RWPE2 (cell line): ENCODE data around the gene STPG3.
"Not testable (repeated sequence)": the region's sequence is repeated elsewhere in the genome, so short reads cannot be mapped to it uniquely, and the experiment has no call there.

Experiments used
- ATAC-seq: fragments of 200-7000 bp; cut with Tn5 transposase; 3 replicates; pipeline ENCODE4 v1.9.1; 2021; ENCODE audit warnings: low read depth
- DNase-seq: peaks from one replicate; pipeline ENCODE4 v3.0.0-alpha.2; 2020; ENCODE audit warnings: low spot score
- H3K27ac ChIP-seq: fragments of 450-650 bp; 2 replicates; pipeline ENCODE4 v1.5.1; 2017; ENCODE audit warnings: mild to moderate bottlenecking; ENCODE audit not compliant: poor library complexity, severe bottlenecking
- H3K27me3 ChIP-seq: fragments of 250-450 bp; sonication (Bioruptor Pico); 2 replicates; pipeline ENCODE4 v1.5.1; 2021; ENCODE audit warnings: mild to moderate bottlenecking, moderate library complexity; ENCODE audit not compliant: insufficient read depth, poor library complexity, severe bottlenecking
- H3K36me3 ChIP-seq: fragments of 250-450 bp; sonication (Bioruptor Pico); 2 replicates; pipeline ENCODE4 v1.5.1; 2020; ENCODE audit warnings: low read depth, mild to moderate bottlenecking, moderate library complexity
- H3K4me1 ChIP-seq: fragments of 250-450 bp; sonication (Bioruptor Pico); 2 replicates; pipeline ENCODE4 v1.5.1; 2021; ENCODE audit warnings: mild to moderate bottlenecking, moderate library complexity; ENCODE audit not compliant: insufficient read depth, poor library complexity, severe bottlenecking
- H3K4me3 ChIP-seq: fragments of 250-450 bp; sonication (Bioruptor Pico); 2 replicates; pipeline ENCODE4 v1.5.1; 2021; ENCODE audit warnings: mild to moderate bottlenecking, moderate library complexity; ENCODE audit not compliant: severe bottlenecking
- H3K9me3 ChIP-seq: fragments of 250-450 bp; sonication (Bioruptor Pico); 2 replicates; pipeline ENCODE4 v1.5.1; 2021; ENCODE audit warnings: mild to moderate bottlenecking, moderate library complexity; ENCODE audit not compliant: severe bottlenecking
- CTCF ChIP-seq: fragments of 450-650 bp; IDR thresholded peaks from one replicate; pipeline ENCODE4 v1.5.1; 2017; ENCODE audit warnings: mild to moderate bottlenecking, moderate library complexity; ENCODE audit not compliant: poor library complexity, severe bottlenecking

The STPG3 gene

GRCh38 chr9:137241490-137242268 is 9.4 kb upstream of the STPG3 start:
- DNase-seq = no peak

GRCh38 chr9:137242269-137243203 is 8.6 kb upstream of the STPG3 start:
- Histone ChIP-seq H3K27ac (peak overlapping the region; percentile 91), H3K27me3 (no peaks in the 10 kb centered on the region), H3K4me3 (peak overlapping the region; percentile 99), H3K4me1 (peaks cover 6% of the 10 kb centered on the region), H3K36me3 (peaks cover 25% of the 10 kb centered on the region), H3K9me3 (no peaks in the 10 kb centered on the region)
- TF ChIP-seq CTCF = no peak
- DNase-seq (no peak), ATAC-seq (no peak)

More at GRCh38 chr9:137241490-137242268, 9.4 kb upstream of the STPG3 start:
- no peak for ATAC-seq
- Histone ChIP-seq H3K27me3 (no peaks in the 10 kb centered on the region), H3K9me3 (no peaks in the 10 kb centered on the region), H3K36me3 (peaks cover 25% of the 10 kb centered on the region), H3K4me1 (peaks cover 6% of the 10 kb centered on the region), H3K4me3 (peak overlapping the region; percentile 99), H3K27ac (peak overlapping the region; percentile 91)
- TF ChIP-seq CTCF = no peak

GRCh38 chr9:137243266-137243625 is 7.8 kb upstream of the STPG3 start:
- Histone ChIP-seq H3K36me3 (peaks cover 25% of the 10 kb centered on the region), H3K27ac (peak overlapping the region; percentile 91)
- not testable (repeated sequence) for H3K4me3 ChIP-seq, ATAC-seq, DNase-seq, H3K27me3 ChIP-seq, H3K4me1 ChIP-seq, H3K9me3 ChIP-seq

GRCh38 chr9:137243626-137244485 is 7.2 kb upstream of the STPG3 start:
- Histone ChIP-seq H3K27me3 (no peaks in the 10 kb centered on the region), H3K27ac (peak overlapping the region; percentile 91), H3K9me3 (no peaks in the 10 kb centered on the region), H3K4me1 (peaks cover 6% of the 10 kb centered on the region), H3K4me3 (no peak overlapping the region), H3K36me3 (peaks cover 25% of the 10 kb centered on the region)
- peak; percentile 5; the same call in 2 of the 3 replicates for ATAC-seq
- no peak for DNase-seq
- no peak for TF ChIP-seq CTCF
